ENCODE results near the gene HIF3A.
"Not testable (repeated sequence)": the region's sequence is repeated elsewhere in the genome, so short reads cannot be mapped to it uniquely, and the experiment has no call there.

- TF ChIP-seq, protein P1, sequence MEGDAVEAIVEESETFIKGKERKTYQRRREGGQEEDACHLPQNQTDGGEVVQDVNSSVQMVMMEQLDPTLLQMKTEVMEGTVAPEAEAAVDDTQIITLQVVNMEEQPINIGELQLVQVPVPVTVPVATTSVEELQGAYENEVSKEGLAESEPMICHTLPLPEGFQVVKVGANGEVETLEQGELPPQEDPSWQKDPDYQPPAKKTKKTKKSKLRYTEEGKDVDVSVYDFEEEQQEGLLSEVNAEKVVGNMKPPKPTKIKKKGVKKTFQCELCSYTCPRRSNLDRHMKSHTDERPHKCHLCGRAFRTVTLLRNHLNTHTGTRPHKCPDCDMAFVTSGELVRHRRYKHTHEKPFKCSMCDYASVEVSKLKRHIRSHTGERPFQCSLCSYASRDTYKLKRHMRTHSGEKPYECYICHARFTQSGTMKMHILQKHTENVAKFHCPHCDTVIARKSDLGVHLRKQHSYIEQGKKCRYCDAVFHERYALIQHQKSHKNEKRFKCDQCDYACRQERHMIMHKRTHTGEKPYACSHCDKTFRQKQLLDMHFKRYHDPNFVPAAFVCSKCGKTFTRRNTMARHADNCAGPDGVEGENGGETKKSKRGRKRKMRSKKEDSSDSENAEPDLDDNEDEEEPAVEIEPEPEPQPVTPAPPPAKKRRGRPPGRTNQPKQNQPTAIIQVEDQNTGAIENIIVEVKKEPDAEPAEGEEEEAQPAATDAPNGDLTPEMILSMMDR (IDR thresholded peaks at IDR 0.05) = not testable (repeated sequence)
- TF ChIP-seq POLR2A, EP300, POLR2AphosphoS5 (IDR thresholded peaks at IDR 0.05): not testable (repeated sequence)
These were observed 26.4 kb downstream of the HIF3A start for GRCh38 chr19:46323227-46323626.

Data from gastroesophageal sphincter (tissue), 3 donors.